ENCODE data around the gene F2RL2. TPM values are rescaled to one million over a fixed set of nuclear protein-coding genes. Genes with fewer than 3 reads are reported as not detected.

Gene F2RL2
- total and polyA plus RNA-seq, 2 of the 4 experiments (the other 2 are of a cell fraction) = 21.7 to 32.8 TPM

DNA sequence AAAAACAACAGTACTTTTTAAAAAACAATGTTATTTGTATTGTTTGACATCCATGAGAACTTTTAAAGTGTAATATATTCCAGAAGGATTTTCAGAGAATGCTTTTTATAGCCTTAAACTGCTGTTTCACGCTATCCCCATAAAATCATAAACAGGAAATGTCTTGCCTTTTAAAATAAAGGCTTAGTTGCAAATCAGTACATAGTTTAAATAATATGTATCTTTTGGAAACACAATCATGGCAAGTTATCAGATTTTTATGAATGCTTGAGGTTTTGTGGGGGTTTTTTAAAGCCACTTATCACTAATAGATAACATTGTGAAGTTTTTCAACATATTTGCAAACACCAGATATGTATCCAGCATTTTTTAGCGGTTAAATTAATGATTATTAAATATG, 37.2 kb upstream of the F2RL2 start:
- no peak overlapping the region for H3K14ac ChIP-seq (replicated peaks; ENCODE audit: low read depth, low read length)
- H3K9me3 ChIP-seq (ENCODE audit: control insufficient read depth, insufficient read depth, low read length) = no peaks in the 10 kb centered on the region
- BruUV-seq (replicated peaks) = no TSS peak
- no peak overlapping the region for H4K8ac ChIP-seq (ENCODE audit: low read depth in 2 of 2, low read length in 2 of 2)
- H3K56ac ChIP-seq (ENCODE audit: extremely low read depth, insufficient read depth, low read length) = no peak overlapping the region
- TF ChIP-seq RCOR1 (IDR thresholded peaks at IDR 0.05; ENCODE audit: insufficient replicate concordance, low read length) (no peak), MAZ (IDR thresholded peaks at IDR 0.05; ENCODE audit: borderline replicate concordance, low read depth, low read length) (no peak), POLR2A (IDR thresholded peaks at IDR 0.05; ENCODE audit: low read depth, low read length) (no peak), CEBPB (IDR thresholded peaks at IDR 0.05; ENCODE audit: low read depth, low read length) (no peak), ELK1 (IDR thresholded peaks at IDR 0.05; ENCODE audit: borderline replicate concordance, low read depth, low read length) (no peak), RFX5 (IDR thresholded peaks at IDR 0.05; ENCODE audit: low read depth, low read length) (no peak), FOS (IDR thresholded peaks at IDR 0.05; ENCODE audit: low read depth, low read length) (no peak), MAFK (IDR thresholded peaks at IDR 0.05; ENCODE audit: low read depth, low read length) (no peak), RAD21 (IDR thresholded peaks at IDR 0.05; ENCODE audit: low read length) (no peak), MXI1 (IDR thresholded peaks at IDR 0.05; ENCODE audit: borderline replicate concordance, low read depth, low read length) (no peak), SMC3 (IDR thresholded peaks at IDR 0.05; ENCODE audit: low read depth, low read length) (no peak), BHLHE40 (IDR thresholded peaks at IDR 0.05; ENCODE audit: low read depth, low read length) (no peak)
- TF ChIP-seq, protein P1, sequence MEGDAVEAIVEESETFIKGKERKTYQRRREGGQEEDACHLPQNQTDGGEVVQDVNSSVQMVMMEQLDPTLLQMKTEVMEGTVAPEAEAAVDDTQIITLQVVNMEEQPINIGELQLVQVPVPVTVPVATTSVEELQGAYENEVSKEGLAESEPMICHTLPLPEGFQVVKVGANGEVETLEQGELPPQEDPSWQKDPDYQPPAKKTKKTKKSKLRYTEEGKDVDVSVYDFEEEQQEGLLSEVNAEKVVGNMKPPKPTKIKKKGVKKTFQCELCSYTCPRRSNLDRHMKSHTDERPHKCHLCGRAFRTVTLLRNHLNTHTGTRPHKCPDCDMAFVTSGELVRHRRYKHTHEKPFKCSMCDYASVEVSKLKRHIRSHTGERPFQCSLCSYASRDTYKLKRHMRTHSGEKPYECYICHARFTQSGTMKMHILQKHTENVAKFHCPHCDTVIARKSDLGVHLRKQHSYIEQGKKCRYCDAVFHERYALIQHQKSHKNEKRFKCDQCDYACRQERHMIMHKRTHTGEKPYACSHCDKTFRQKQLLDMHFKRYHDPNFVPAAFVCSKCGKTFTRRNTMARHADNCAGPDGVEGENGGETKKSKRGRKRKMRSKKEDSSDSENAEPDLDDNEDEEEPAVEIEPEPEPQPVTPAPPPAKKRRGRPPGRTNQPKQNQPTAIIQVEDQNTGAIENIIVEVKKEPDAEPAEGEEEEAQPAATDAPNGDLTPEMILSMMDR (conservative IDR thresholded peaks at IDR 0.05; ENCODE audit: low read depth, low read length) = no peak
- TF ChIP-seq, protein P2, sequence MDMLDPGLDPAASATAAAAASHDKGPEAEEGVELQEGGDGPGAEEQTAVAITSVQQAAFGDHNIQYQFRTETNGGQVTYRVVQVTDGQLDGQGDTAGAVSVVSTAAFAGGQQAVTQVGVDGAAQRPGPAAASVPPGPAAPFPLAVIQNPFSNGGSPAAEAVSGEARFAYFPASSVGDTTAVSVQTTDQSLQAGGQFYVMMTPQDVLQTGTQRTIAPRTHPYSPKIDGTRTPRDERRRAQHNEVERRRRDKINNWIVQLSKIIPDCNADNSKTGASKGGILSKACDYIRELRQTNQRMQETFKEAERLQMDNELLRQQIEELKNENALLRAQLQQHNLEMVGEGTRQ (IDR thresholded peaks at IDR 0.05; ENCODE audit: low read depth, low read length) = no peak
- H2BK15ac ChIP-seq (ENCODE audit: low read depth, low read length) = no peak overlapping the region
- ChIA-PET CTCF (no interaction called here), POLR2A (ENCODE audit: unreplicated experiment) (no interaction called here)
- H2AK5ac ChIP-seq (ENCODE audit: low read depth, low read length) = no peak overlapping the region
- no peaks in the 10 kb centered on the region for H3K79me1 ChIP-seq (ENCODE audit: low read depth in 1 of 2, low read length in 2 of 2)
- DNase-seq (peak; percentile 13), ATAC-seq (ENCODE audit: low read depth) (peak; percentile 75)
- H3K4me1 ChIP-seq (ENCODE audit: control insufficient read depth, insufficient read depth, low read length) = peaks cover 4% of the 10 kb centered on the region; the same call in 1 of the 2 replicates
- no peak overlapping the region for H3K18ac ChIP-seq (ENCODE audit: low read depth, low read length)
- H3K9ac ChIP-seq (ENCODE audit: low read depth, low read length) = no peak overlapping the region
- H2AK9ac ChIP-seq (replicated peaks; ENCODE audit: low read depth, low read length, poor library complexity) = no peak overlapping the region
- no peak overlapping the region for H2AFZ ChIP-seq (replicated peaks; ENCODE audit: low read length, poor library complexity)
- intact Hi-C loops (cut with micrococcal nuclease) = no loop called here
- no peak overlapping the region for H2BK20ac ChIP-seq (ENCODE audit: low read depth, low read length)
- H3K4me3 ChIP-seq (ENCODE audit: insufficient read depth, low read depth, low read length) = no peak overlapping the region
- no peak overlapping the region for H3K4me2 ChIP-seq (ENCODE audit: low read depth, low read length)
- H3K27me3 ChIP-seq (ENCODE audit: control insufficient read depth, insufficient read depth, low read length) = no peaks in the 10 kb centered on the region
- H4K20me1 ChIP-seq (ENCODE audit: insufficient read depth, low read length) = no peaks in the 10 kb centered on the region
- in situ Hi-C loops (cut with MboI; ENCODE audit: low sequenced_read_pairs) = no loop called here
- no peak overlapping the region for H3K23ac ChIP-seq (ENCODE audit: low read depth, low read length)
- no peaks in the 10 kb centered on the region for H3K36me3 ChIP-seq (ENCODE audit: control insufficient read depth, insufficient read depth, low read length)
- no peak overlapping the region for H3K4ac ChIP-seq (ENCODE audit: low read depth, low read length)
- no peak overlapping the region for H2BK120ac ChIP-seq (ENCODE audit: low read depth, low read length)
- dilution Hi-C loops (cut with HindIII; ENCODE audit: low sequenced_read_pairs, unreplicated experiment) = no loop called here
- H4K91ac ChIP-seq (ENCODE audit: insufficient read depth, low read depth, low read length) = no peak overlapping the region
- H4K5ac ChIP-seq (ENCODE audit: low read depth, low read length) = no peak overlapping the region
- H2BK5ac ChIP-seq (ENCODE audit: low read depth, low read length, poor library complexity, severe bottlenecking) = no peak overlapping the region
- no CpG with 5 or more reads among the region's 2 CpGs for WGBS, 2 experiments (ENCODE audit: extremely low coverage in 2 of 2, insufficient read length in 1 of 2)
- H3K27ac ChIP-seq (ENCODE audit: insufficient read depth, low read length) = no peak overlapping the region
- no peaks in the 10 kb centered on the region for H3K9me1 ChIP-seq (ENCODE audit: insufficient read depth, low read length)

Measured in IMR-90 (cell line).